Activated naive CD4-positive, alpha-beta T cell treated with anti-CD3 and anti-CD28 coated beads for 36 hours (primary cell): ENCODE measurements around the gene SLC16A13. TPM values are rescaled to one million over a fixed set of nuclear protein-coding genes. Genes with fewer than 3 reads are reported as not detected.
A peak's percentile ranks its signal among the peaks of the same experiment; 100 is the strongest.
"Not testable (repeated sequence)": the region's sequence is repeated elsewhere in the genome, so short reads cannot be mapped to it uniquely, and the experiment has no call there.

ENCODE experiments used
- CTCF ChIA-PET: fragments of 350-600 bp; sonication (Branson Sonifier 250); formaldehyde crosslinking; loops from one replicate; lab custom pipeline; 2021; ENCODE audit warnings: antibody characterized with exemption; lab: Charles Lee
- DNase-seq: peaks from one replicate; pipeline ENCODE4 v3.0.0-alpha.2; 2020
- H3K27ac Mint-ChIP-seq: one replicate; pipeline ENCODE4 v1.8.0; 2021; ENCODE audit warnings: mild to moderate bottlenecking, mixed read lengths
- H3K27me3 Mint-ChIP-seq: one replicate; pipeline ENCODE4 v1.8.0; 2021; ENCODE audit warnings: low read depth, mixed read lengths
- H3K36me3 Mint-ChIP-seq: one replicate; pipeline ENCODE4 v1.8.0; 2021; ENCODE audit warnings: low read depth, mixed read lengths
- H3K4me1 Mint-ChIP-seq: one replicate; pipeline ENCODE4 v1.8.0; 2021; ENCODE audit warnings: low read depth, mixed read lengths
- H3K4me3 Mint-ChIP-seq: one replicate; pipeline ENCODE4 v1.8.0; 2021; ENCODE audit warnings: mild to moderate bottlenecking, moderate library complexity, mixed read lengths
- H3K9me3 Mint-ChIP-seq: one replicate; pipeline ENCODE4 v1.8.0; 2021; ENCODE audit warnings: mixed read lengths
- intact Hi-C: fragments of 100-400 bp; cut with micrococcal nuclease; formaldehyde crosslinking; loops from one replicate; pipeline ENCODE4 v1.15.1; 2023
- total RNA-seq, 2 experiments: library from RNA; stranded (reverse); gene quantifications; one replicate each; pipeline ENCODE4 v1.2.3, GENCODE V29; 2021

Gene SLC16A13
- total RNA-seq, 2 experiments from 2014 or later = 4.1 to 5.3 TPM

DNA sequence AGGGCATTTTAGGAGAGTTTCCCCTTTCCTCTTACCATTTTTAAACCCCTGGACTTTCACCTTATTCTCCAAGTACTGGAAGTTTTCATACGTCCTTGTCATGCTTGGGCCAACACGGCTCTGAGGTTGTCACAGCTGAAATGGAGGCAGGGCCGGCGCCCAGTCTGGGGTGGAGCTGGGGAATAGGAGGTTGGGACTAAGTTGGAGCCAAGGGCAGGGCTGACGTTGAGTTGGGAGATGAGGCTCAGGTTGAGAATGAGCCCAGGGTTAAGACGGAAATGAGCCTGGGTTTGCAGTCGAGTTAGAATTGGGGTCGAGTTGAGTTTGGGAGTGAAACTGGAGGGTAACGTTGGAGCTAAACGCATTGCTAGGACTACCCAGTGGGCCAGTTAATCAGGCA lies 42.9 kb downstream of the SLC16A13 start:
- H3K36me3 Mint-ChIP-seq = no peaks in the 10 kb centered on the region
- H3K4me1 Mint-ChIP-seq = peaks cover 17% of the 10 kb centered on the region
- no peak overlapping the region for H3K27ac Mint-ChIP-seq
- intact Hi-C loops = no loop called here
- no peak for DNase-seq
- CTCF ChIA-PET = no interaction called here
- H3K4me3 Mint-ChIP-seq = no peak overlapping the region
- H3K27me3 Mint-ChIP-seq = no peaks in the 10 kb centered on the region
- H3K9me3 Mint-ChIP-seq = no peaks in the 10 kb centered on the region

DNA sequence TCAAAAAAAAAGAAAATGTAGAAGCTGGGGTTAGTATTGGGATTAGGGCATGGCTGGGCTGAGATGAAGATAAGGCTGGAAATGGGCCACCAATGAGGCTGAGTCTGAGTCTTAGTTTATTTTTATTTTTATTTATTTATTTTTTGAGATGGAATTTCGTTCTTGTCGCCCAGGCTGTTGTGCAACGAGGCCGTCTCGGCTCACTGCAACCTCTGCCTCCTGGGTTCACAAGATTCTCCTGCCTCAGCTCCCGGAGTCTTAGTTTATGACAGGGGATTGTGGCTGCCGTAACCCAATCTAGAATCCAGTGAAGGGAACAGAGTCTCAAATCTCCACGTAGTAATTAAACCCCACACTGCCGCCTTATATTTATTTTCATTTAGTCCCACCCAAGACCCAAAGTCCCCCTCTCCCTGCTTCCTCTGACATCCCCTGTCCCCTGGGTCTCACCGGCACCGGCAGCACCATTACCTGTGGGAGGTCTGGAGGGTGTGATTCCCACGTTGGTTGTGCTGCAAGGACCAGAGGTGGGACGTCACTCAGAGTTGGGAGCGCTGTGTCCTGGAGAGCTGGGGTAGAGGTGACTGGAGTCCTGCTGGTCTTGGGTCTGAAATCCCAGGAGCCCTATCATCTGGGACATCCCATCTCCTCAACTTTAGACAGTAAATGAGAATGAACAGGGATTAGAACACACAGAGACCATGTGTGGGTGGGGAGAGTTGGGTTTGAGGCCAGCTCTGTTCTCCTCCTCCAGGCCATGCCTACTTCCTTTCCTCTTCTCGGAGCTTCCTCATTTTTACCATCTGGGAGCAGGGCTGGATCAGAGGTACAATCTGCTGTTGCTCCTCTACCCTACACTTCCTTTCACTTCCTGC lies 44.0 kb downstream of the SLC16A13 start, which contains the start of gene CLEC10A:
Gene CLEC10A (minus strand): TSS at position 671 of the 875 bp plus-strand sequence. CDS start 1,439 bp downstream, outside the sequence.
- peaks cover 3% of the 10 kb centered on the region for H3K27me3 Mint-ChIP-seq
- H3K36me3 Mint-ChIP-seq = no peaks in the 10 kb centered on the region
- peaks cover 25% of the 10 kb centered on the region for H3K4me1 Mint-ChIP-seq
- DNase-seq = no peak
- CTCF ChIA-PET = no interaction called here
- H3K27ac Mint-ChIP-seq = no peak within 1 kb of the TSS
- no peak within 1 kb of the TSS for H3K4me3 Mint-ChIP-seq
- intact Hi-C loops = no loop called here
- no peaks in the 10 kb centered on the region for H3K9me3 Mint-ChIP-seq

DNA sequence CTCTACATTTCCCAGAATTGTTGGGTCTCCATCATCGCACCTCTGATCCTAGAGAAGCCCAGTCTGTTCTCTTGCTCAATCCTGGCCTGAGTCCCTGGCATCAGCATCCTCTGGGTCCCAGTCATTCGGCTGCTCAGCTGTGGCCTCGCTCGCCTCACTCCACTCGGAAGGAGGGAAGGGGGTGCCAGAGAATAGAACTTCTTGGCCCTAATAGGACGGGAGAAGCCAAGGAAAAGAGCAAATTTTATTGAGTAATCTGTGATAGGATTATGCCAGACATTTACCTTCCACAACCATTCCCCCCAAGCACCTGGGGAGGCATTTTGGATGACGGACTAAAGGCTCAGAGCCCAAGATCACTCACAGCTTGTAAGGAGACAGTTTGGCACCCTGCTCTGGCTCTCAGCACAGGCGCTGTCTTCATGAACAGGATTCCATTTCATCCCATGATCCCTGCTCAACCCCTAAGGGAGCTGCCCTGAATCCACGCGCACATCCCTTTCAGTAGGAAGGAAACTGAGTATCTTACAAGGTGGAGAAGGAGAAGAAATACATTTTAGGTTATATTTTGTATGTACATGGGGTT lies 44.7 kb downstream of the SLC16A13 start:
- DNase-seq = no peak
- Mint-ChIP-seq H3K4me3 (no peak overlapping the region), H3K9me3 (no peaks in the 10 kb centered on the region), H3K27ac (no peak overlapping the region), H3K4me1 (peaks cover 25% of the 10 kb centered on the region), H3K36me3 (no peaks in the 10 kb centered on the region), H3K27me3 (peaks cover 3% of the 10 kb centered on the region)
- CTCF ChIA-PET = interaction anchor here (1.0 kb wide), 1 partner anchor 56 kb away, joined by 4 read pairs; no protein-coding TSS in a partner anchor
- intact Hi-C loops = no loop called here

DNA sequence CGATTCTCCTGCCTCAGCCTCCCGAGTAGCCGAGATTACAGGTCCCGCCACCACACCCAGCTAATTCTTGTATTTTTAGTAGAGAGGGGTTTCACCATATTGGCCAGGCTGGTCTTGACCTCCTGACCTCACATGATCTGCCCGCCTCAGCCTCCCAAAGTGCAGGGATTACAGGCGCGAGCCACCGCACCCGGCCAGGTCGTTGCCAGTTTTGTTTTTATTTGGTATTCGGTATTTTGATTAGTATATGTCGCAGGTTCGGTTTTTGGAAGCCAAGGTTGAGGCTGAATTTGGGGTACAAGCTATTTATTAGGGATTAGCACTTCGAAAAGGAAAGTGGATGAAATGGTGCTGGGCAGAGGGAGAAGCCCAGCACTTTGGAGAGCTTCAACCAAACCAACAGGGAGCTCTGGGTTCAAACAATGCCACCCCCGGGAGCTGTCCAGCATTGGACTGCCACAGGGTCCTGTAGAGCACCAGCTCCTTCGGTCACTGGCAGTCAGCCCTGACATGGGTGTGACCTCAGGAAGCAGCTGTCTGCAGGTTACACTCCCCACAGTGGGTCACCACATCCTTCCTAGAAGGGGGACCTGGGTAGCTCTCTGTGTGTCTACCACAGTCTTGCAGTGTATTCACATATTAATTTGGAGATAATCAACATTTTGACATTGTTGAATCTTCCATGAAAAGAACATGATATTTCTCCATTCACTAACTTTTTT lies 45.7 kb downstream of the SLC16A13 start:
- DNase-seq = peak; percentile 19
- H3K27me3 Mint-ChIP-seq = peaks cover 5% of the 10 kb centered on the region
- CTCF ChIA-PET = interaction anchor here (1.0 kb wide), 1 partner anchor 55 kb away, joined by 4 read pairs; no protein-coding TSS in a partner anchor
- intact Hi-C loops = no loop called here
- H3K9me3 Mint-ChIP-seq = no peaks in the 10 kb centered on the region
- H3K4me1 Mint-ChIP-seq = peaks cover 25% of the 10 kb centered on the region
- H3K4me3 Mint-ChIP-seq = no peak overlapping the region
- no peak overlapping the region for H3K27ac Mint-ChIP-seq
- H3K36me3 Mint-ChIP-seq = no peaks in the 10 kb centered on the region

DNA sequence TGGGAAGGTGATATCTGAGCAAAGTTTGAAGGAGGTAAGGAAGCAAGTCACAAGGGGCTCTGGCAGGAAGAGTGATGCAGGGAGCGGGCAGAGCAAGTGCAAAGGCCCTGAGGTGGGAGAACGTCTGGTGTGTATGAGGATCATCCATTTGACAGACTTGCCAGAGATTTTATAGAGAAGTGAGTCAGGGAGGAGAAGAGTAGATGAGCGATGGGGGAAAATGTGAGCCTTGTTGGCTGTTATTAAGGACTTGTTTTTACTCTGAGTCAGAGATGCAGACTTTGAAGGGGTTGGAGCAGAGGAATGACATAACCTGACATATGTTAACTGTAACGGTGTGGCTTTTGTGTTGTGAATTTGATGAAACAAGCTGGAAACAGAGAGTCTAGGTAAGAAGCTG lies 47.8 kb downstream of the SLC16A13 start:
- Mint-ChIP-seq H3K4me3 (no peak overlapping the region), H3K4me1 (peaks cover 25% of the 10 kb centered on the region), H3K27ac (no peak overlapping the region), H3K27me3 (peaks cover 5% of the 10 kb centered on the region), H3K36me3 (no peaks in the 10 kb centered on the region), H3K9me3 (no peaks in the 10 kb centered on the region)
- CTCF ChIA-PET = no interaction called here
- DNase-seq = no peak
- intact Hi-C loops = no loop called here

DNA sequence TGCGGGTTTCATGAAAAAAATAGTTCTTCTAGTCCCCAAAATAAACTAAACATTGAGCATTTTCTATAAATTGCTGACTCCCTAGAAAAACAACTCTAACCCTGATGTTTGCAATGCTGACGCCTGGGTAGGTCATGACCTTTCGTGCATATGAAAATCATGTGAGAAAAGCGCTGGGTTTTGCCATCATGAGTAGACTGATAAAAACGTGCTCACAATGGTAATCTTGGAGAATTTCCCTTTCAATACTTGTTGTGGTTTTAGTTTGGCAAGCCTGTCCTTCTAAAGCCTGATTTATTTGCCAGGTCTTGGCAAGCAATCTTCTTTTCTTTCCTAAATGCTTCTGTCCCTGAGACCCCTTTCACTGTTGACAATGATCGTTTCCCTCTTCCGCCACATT lies 48.3 kb downstream of the SLC16A13 start:
- Mint-ChIP-seq H3K36me3 (no peaks in the 10 kb centered on the region), H3K27ac (no peak overlapping the region), H3K27me3 (peaks cover 5% of the 10 kb centered on the region), H3K4me1 (peaks cover 25% of the 10 kb centered on the region), H3K4me3 (no peak overlapping the region), H3K9me3 (no peaks in the 10 kb centered on the region)
- CTCF ChIA-PET = no interaction called here
- intact Hi-C loops = no loop called here
- no peak for DNase-seq

DNA sequence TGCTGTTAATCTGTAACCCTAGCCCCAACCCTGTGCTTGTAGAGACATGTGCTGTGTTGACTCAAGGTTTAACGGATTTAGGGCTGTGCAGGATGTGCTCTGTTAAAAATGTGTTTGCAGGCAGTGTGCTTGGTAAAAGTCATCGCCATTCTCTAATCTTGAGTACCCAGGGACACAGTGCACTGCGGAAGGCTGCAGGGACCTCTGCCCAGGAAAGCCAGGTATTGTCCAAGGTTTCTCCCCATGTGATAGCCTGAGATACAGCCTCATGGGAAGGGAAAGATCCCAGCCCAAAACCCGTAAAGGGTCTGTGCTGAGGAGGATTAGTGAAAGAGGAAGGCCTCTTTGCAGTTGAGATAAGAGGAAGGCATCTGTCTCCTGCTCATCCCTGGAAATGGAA lies 52.6 kb downstream of the SLC16A13 start:
- H3K27me3 Mint-ChIP-seq, DNase-seq, H3K9me3 Mint-ChIP-seq, intact Hi-C loops, H3K36me3 Mint-ChIP-seq, H3K27ac Mint-ChIP-seq, H3K4me3 Mint-ChIP-seq, CTCF ChIA-PET: not testable (repeated sequence)
- peaks cover 10% of the 10 kb centered on the region for H3K4me1 Mint-ChIP-seq

DNA sequence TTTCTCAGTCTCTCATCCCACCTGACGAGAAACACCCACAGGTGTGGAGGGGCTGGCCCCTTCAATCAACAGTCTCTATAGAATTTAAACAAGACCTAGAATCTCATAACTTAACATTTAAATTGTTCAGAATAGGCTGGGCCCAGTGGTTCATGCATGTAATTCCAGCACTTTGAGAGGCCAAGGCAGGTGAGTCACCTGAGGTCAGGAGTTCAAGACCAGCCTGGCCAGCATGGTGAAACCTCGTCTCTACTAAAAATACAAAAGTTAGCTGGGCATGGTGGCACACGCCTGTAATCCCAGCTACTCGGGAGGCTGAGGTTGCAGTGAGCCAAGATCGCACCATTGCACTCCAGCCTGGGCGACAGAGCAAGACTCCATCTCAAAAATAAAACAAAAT lies 53.8 kb downstream of the SLC16A13 start:
- H3K4me3 Mint-ChIP-seq, CTCF ChIA-PET, H3K27me3 Mint-ChIP-seq, H3K36me3 Mint-ChIP-seq, DNase-seq, H3K4me1 Mint-ChIP-seq, H3K27ac Mint-ChIP-seq, intact Hi-C loops, H3K9me3 Mint-ChIP-seq: not testable (repeated sequence)

Other genes with a start within 250 kb of the SLC16A13 start
- gene TEKT1, start 204.3 kb upstream of the SLC16A13 start, total RNA-seq = not detected
- gene ALOX12, start 40.0 kb upstream of the SLC16A13 start, total RNA-seq = not detected
- 100 to 1,000 TPM; 120 to 130 TPM for gene RNASEK, start 23.4 kb upstream of the SLC16A13 start, total RNA-seq
- under 1 TPM; 0.62 to 0.74 TPM for gene BCL6B, start 13.0 kb upstream of the SLC16A13 start, total RNA-seq
- gene SLC16A11, start 8.1 kb downstream of the SLC16A13 start, total RNA-seq = under 1 TPM; 0.30 to 0.64 TPM
- not detected for gene CLEC10A, start 44.2 kb downstream of the SLC16A13 start, total RNA-seq
- not detected for gene ASGR2, start 78.8 kb downstream of the SLC16A13 start, total RNA-seq
- gene ASGR1, start 143.4 kb downstream of the SLC16A13 start, total RNA-seq = 1 to 10 TPM in 1 of 2 experiments, under 1 TPM in 1; 0.64 to 1.5 TPM
- 10 to 100 TPM; 13.6 to 13.8 TPM for gene DLG4, start 183.8 kb downstream of the SLC16A13 start, total RNA-seq
- gene ACADVL, start 183.9 kb downstream of the SLC16A13 start, total RNA-seq = 100 to 1,000 TPM; 263 to 267 TPM
- 10 to 100 TPM; 26.7 to 29.4 TPM for gene DVL2, start 198.5 kb downstream of the SLC16A13 start, total RNA-seq
- 10 to 100 TPM in 1 of 2 experiments, 1 to 10 TPM in 1; 8.4 to 10.0 TPM for gene PHF23, start 203.4 kb downstream of the SLC16A13 start, total RNA-seq
- gene GABARAP, start 206.4 kb downstream of the SLC16A13 start, total RNA-seq = 100 to 1,000 TPM; 137 to 152 TPM
- 100 to 1,000 TPM; 147 to 152 TPM for gene CTDNEP1, start 215.7 kb downstream of the SLC16A13 start, total RNA-seq
- gene ELP5, start 216.2 kb downstream of the SLC16A13 start, total RNA-seq = 10 to 100 TPM; 52.4 to 53.5 TPM
- under 1 TPM in 1 of 2 experiments, not detected in 1; 0.40 TPM for gene CLDN7, start 226.5 kb downstream of the SLC16A13 start, total RNA-seq
- gene SLC2A4, start 245.7 kb downstream of the SLC16A13 start, total RNA-seq = under 1 TPM; 0.19 to 0.37 TPM